GDM1 (cell line): ENCODE data around the gene CPA5.

Experiments used
- DNase-seq: peaks from one replicate; lab custom pipeline; 2025; lab: John Stamatoyannopoulos, UW

Gene CPA5

DNA sequence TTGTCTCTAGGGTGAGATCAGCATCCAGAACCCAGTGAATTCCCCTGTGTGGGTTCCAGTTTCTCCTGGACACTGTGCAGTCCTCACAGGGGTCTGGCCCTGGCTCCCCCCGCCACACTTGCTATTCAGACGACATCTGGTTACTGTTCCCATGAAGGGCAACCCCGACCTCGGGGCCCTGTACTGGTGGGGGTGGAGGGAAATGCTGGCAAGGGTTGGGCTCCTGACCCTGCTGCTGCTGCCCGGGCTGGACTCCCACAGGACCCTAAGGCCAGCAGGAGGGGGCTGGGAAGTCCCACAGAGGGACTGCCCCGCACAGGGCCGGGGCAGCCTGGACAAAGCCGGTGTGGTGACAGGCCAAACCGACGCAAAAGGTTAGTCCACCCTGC, 34.9 kb downstream of the CPA5 start:
- no peak for DNase-seq

DNA sequence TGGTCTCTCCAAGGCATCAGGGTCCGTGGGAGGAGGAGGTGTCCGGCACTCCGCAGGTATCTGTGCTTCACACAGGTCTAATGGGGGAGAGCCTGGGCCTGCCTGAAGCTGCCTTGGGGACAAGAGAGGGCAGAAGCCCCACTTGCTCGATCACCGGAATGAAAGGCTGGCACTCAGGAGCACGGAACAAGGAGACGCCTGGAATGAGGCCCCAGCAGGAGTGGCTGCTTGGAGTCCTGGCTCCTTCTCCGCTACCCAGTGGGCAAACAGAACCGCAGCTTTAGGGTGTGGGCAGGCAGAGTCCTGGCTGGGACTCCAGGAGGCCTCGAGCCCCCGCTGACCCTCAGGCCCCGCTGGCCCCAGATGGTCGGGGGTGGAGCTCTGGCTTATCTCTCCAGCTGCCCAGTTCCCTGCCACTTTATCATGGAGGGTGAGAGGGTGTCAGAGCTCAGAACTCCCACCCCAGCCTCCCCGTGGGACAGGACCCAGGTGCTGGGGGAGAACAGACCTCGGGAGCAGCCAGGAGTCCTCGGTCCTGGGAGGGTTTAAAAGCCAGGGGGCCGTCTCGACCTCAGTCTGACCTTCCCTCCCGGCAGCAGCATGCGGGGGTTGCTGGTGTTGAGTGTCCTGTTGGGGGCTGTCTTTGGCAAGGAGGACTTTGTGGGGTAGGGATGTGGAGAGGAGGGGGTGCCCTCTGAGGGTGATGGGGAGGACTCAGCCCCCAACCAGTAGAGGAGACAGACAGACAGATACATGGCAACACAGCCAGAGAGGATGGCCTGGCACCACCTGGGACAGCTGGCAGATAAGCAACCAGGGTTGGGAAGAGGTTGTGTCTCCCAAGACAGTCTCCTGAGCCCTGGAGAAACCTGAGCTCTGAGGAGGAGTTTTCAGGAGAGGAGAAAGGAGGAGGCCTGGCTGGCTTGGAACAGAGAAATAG, 35.6 kb downstream of the CPA5 start, which contains the start of gene CPA1:
Gene CPA1, plus strand, starts transcription at position 574 of the 940 bp plus-strand sequence. Its CDS starts 27 bp downstream, at position 601.
- no peak for DNase-seq

DNA sequence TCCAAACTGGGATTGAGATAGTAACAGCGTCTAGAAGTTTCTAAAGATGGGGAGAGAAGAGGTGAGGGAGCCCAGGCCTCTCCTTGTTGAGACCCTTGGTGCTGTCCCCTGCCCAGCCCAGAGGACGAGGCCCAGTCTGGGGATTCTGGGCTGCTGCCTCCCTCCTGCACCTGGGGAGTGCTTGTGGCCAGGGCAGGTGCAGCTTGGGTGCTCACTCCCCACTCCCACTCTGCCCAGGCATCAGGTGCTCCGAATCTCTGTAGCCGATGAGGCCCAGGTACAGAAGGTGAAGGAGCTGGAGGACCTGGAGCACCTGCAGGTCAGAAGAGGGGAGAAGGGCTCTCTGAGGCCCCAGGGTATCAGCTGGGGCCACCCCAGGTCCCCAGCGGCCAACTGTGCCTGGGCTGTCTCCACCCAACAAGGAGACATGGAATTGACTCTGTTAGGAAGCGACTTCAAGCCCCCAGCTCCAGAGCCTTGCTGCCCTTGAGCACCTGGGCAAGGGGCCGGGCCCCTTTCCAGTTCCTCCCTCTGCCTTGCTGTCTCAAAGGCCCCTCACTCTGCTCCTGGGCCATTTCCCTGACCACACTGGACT, 36.3 kb downstream of the CPA5 start:
- no peak for DNase-seq

DNA sequence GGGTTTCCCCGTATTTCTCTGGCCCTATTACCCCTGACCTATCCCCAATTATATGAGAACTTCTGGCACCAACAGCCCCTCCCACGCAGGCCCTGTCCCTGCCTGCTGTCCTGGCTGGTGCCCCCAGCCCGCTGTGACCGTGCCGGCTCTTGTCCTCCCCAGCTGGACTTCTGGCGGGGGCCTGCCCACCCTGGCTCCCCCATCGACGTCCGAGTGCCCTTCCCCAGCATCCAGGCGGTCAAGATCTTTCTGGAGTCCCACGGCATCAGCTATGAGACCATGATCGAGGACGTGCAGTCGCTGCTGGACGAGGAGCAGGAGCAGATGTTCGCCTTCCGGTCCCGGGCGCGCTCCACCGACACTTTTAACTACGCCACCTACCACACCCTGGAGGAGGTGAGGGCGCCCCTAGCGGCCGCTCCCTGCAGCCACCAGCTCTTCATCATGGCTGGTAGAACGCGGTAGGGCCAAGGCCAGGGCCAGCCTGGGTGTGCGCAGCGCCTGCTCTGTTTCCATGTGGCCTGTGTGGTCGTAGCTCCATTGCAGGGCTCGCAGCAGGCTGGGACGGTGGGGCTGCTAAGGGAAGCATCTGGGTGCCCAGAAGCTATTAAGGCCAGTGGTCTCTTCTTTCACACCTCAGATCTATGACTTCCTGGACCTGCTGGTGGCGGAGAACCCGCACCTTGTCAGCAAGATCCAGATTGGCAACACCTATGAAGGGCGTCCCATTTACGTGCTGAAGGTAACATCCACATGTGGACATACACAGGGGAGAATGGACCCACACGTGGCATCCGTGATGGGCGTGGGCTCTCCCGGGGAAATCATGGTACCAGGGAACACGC, 37.1 kb downstream of the CPA5 start:
- DNase-seq: no peak

DNA sequence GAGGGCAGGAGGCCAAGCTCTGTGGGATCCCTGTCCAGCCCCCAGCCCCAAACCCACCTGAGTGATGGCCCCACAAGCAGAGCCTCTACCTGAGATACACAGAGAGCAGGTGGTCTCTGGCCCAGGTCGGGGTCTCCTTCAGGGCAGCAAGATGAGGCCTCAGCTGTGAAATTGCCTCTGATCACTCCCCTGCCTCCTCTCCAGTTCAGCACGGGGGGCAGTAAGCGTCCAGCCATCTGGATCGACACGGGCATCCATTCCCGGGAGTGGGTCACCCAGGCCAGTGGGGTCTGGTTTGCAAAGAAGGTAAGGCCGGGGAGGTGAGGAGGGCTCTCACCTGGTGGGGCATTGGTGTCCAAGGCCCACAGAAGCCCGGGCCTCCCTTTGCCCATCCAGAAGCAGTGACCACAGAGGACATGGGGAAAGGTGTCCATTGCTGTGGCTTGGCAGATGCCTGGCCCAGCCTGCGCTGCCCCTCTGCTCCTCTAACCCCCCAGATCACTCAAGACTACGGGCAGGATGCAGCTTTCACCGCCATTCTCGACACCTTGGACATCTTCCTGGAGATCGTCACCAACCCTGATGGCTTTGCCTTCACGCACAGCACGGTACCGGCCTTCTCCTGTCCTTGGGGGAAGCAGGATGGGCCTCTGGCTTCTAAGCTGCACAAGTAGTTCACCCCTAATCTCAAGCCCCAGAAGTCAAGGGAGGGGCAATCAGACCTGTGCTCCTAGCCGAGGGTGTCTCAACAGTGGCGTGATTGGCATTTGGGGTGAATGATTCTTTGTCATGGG, 38.8 kb downstream of the CPA5 start:
- DNase-seq: no peak

DNA sequence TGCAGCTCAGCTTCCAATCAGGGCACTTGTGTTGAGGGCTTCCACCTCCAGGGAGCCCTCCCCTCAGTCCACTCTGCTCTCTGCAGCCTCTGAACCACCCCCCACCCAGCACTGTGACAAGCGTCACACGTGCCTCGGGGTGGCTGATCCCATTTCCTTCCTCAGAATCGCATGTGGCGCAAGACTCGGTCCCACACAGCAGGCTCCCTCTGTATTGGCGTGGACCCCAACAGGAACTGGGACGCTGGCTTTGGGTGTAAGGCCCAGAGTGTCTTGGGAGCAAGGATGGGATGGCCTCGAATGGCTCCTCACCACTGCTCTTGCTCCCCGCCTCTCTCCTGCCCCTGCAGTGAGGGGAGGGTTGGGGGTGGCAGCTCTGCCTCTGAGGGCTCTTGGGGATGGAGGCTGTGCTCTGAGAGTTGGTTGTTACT, 39.8 kb downstream of the CPA5 start:
- DNase-seq: no peak

DNA sequence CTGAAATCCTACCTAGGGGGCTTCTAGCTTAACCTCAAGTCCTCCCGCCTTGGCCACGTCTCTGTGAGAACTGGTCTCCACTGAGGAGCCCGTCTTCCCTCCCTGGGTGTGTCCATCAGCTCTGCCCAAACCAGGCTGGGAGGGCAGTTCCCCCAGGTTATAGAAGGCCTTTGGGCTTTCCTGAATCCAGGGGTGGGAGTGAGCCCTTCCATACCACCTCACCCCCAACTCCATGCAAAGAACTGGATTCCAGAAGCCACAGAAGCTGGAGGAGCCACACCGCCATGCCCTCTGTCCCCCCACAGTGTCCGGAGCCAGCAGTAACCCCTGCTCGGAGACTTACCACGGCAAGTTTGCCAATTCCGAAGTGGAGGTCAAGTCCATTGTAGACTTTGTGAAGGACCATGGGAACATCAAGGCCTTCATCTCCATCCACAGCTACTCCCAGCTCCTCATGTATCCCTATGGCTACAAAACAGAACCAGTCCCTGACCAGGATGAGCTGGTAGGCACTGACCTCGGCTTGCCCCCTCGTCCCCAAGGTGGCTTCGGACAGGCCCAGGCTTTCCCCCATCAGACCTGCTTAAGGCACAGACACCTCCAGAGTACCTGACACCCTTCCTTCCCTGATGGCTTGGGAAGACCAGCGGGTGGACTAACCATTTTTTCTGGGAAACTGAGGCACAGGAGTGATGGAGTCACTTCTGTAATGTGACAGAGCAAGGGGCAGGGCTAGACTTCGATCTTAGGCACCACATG, 40.4 kb downstream of the CPA5 start:
- no peak for DNase-seq

DNA sequence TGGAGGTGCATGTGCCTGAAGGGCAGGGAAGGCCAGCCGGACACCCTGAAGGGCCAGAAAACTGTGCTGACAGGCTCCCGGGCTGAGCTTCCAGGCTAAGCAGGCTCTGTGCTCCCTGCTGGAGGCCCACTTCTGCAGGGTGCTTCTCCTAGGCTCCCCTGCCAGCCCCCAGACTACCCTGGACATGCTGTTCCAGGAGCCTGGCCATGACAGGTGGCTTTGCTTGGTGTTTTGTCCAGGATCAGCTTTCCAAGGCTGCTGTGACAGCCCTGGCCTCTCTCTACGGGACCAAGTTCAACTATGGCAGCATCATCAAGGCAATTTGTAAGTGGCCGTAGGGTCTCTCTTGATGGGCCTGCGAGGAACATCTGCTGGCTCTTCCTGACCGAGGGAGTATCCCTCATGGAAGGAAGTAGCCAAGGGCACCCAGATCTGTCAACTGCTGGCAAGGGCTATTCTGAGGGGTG, 41.0 kb downstream of the CPA5 start:
- DNase-seq: no peak

DNA sequence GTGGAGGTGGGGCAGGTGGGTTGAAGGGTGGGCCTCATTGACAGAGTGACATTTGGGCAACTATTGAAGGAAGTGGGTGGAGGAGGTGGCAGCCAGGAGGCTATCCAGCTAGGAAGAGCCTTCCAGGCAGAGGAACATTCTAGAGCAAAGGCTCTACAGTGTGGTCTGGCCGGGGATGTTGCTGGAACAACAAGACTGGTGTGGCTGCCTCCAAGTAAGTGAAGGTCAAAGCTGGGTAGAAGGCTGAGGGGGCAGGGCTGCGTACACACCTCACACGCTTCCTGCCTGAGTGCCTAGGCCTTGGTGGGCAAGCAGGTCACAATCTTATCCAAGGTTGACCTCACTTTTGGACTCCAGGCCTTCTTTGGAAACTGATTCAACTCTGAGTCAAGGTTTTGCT, 42.3 kb downstream of the CPA5 start:
- no peak for DNase-seq

DNA sequence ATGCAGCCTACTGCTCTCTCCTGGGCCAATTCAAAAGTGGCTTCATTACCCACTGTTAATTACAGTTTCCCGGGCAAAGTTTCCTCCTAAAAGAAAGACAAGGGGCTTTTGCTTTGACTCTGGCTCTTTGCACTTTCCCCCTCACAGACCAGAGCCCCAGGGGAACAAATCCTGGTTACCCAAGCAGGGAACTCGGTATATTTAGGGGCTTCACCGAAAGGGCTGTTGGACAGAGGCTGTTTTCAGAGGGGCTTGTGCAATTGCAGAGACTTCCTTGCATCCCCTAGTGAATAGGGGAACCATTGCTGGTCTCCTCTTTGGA, 42.7 kb downstream of the CPA5 start:
- DNase-seq: no peak

DNA sequence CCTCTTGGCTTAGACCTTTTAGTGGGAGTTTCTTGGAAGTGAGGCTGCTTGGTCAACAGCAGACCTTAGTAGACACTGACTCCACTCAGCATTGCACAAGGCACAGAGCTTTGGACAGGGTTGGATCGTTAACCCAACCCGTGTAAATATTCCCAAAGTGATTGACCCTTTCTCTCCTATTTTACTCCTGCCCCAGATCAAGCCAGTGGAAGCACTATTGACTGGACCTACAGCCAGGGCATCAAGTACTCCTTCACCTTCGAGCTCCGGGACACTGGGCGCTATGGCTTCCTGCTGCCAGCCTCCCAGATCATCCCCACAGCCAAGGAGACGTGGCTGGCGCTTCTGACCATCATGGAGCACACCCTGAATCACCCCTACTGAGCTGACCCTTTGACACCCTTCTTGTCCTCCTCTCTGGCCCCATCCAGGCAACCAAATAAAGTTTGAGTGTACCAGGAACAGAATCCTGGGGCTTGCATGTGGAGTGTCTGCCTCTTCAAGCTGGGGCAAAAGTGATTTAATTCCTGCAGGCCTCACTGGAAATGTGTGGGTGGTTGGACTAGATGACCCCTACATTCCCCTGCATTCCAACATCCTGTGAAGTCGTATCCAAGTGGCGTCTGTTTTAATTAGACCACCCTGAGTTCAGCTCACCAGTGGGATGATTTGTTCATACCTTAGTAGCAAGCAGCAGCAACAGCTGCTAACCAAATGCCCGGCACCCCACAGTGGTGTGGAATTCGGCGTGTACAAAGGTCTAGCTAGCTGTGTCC, 43.2 kb downstream of the CPA5 start:
- no peak for DNase-seq

DNA sequence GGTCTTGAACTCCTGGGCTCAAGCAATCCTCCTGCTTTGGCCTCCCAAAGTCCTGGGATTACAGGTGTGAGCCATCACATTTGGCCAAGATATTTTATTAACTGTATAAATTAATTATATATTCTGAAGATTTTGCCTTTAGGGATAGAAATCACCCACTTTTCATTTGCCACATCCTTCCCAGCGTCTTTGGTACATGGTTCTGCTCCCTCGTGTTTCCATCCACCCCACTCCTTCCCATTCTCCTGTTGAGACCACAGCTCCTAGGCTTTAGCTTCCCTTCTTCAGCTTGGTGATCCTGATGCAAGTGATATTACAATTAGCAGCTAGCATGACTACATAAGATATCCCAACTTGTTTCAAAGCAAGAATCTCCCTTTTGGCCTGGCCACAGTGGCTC, 44.1 kb downstream of the CPA5 start:
- DNase-seq: no peak

DNA sequence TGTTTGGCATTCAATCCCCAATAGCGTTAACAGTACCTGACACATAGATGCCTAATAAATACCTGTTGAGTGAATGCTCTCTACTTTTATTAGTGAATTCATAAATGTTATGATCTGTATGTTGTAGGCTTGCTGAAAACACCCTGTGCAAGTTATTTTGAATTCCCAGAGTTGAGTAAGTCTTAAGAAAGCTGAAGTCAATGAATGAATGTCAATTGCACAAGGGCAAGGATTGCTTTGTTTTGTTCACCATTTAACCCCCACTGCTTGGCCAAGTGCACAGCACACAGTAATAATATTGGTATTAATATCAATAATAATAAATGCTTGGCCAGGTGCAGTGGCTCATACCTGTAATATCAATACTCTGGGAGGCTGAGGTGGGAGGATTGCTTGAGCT, 45.9 kb downstream of the CPA5 start:
- DNase-seq: no peak

DNA sequence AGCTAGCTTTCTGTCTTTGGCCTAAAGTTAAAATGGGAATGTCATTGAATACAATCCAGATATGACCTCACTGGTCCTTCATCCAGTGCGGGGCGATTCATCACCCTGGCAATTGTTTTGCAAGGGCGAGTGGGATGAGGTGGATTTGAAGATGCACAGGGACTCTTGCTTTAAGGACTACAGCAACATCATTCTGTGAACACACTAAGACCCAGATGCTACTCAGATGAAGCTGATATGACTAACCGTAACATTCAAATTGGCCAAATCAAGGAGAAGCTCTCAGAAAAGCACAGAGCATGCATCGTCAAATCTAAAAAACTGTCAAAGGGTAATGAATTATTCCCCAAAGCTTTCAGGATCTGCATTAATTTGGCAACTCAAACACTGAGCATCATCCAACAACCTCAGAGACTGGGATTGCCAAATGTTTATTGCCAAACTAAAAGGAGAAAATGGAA, 48.5 kb downstream of the CPA5 start:
- DNase-seq: no peak

DNA sequence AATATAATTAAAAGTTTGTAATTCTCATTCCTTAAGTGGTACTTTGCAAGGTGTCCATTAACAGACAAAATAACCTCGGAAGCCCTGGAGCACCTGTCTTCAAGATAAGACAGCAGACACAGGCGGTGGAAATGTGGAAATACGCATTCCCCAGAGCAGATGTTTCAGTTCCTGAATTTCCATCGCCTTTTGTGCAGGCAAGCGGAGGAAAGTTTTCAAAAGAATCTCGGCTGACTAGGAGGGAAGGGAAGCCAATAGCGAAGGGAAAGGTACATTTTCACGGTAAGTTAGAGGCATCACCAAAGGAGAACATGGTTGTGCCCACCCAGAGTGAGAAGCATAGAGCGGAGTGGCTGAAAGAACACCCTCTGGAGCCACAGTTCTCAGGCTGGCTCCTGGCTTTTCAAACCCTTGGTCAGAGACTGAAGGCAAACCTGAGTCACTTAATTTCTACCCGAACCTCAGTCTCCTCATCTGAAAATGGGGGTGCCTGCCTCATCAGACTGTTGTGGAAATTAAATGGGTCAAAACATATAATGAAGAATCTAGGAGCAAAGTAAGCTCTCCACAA, 49.3 kb downstream of the CPA5 start:
- DNase-seq: no peak

DNA sequence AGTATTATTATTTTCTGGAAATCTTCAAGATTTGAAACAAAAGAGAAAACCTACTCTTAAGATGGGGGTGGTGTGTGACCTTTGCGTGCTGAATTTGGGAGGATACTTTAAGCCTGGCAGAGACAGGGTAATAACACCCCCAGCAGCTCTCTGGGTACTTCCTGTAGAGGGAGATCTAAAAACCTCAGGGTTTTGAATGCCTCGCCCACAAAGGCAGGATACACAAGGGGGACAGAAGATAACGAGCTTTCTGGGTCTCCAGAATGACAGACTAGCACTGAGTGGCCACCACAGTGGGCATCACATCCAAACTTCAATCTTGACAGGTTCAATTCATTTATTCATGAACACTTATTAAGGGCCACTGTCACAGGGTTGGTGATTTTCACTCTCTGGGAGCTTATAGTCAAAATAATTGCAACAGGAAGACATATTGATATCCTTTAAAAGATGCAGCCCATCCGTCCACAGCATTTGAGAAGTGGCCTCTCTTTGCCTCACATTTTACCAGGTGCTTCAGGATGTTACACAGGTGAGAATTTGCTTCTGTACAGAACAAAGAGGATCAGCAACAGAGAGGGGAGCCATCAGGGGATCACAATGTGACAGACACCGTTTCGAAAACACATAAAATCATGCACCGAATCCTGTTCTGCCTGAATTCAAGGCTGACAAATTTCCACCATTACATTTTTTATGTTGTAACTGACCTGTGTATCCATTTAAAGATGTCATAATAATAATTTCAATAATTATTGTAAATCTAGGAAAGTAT, 50.0 kb downstream of the CPA5 start:
- DNase-seq: peak; percentile 71

DNA sequence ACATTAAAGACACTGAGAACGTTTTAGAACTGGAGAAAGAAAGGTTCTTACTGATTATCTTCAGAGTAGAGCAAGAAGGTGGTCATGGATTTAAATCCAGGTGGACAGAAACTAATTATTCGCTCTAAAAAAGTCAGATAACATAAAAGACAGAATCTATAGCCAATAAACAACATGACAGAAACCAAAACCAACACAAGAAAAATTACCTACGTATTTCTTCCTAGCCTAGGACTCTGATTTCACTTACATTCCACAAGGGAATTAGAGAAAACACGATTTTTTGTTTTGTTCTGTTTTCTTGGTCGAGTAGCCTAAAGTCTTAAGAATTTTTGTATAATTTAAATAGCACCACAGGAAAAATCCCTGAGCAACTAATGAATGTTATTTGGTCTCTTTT, 50.8 kb downstream of the CPA5 start:
- no peak for DNase-seq

DNA sequence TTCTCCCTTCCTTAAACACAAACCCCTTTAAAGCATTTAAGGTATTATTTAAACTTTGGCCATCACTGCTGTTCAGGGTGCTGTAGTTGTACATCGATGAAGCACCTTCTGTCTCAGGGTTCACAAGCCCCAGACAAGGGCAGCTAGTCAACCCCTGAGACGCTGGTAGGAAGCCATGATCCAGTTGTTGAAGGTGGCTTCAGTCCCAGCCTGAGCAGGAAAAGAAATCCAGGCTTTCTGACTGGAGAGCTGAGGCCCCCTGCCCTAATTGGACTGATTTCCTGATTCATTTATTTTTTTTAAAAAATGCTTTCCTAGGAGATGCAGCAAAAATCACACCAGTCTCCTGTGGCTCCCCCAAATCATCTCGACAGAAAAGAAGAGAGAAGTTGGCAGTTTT, 51.5 kb downstream of the CPA5 start:
- no peak for DNase-seq
